ENCODE data around the gene VEGFD. TPM values are rescaled to one million over a fixed set of nuclear protein-coding genes. Genes with fewer than 3 reads are reported as not detected.

VEGFD gene
- polyA plus RNA-seq, 1 donor, result 0.24 TPM

- no peaks in the 10 kb centered on the region for H3K36me3 ChIP-seq (ENCODE audit: control insufficient read depth, insufficient read depth, low read length)
- H3K4me3 ChIP-seq (ENCODE audit: low read length), result no peak overlapping the region
- no peaks in the 10 kb centered on the region for H3K9me3 ChIP-seq (ENCODE audit: control insufficient read depth, low read depth, low read length)
- no CpG with 5 or more reads among the region's 9 CpGs for whole genome bisulfite sequencing (ENCODE audit: insufficient coverage, low lambda C conversion rate)
- H3K27me3 ChIP-seq (ENCODE audit: control insufficient read depth, insufficient read depth, low read length), result peaks cover 4% of the 10 kb centered on the region
- no peak for DNase-seq
- H3K4me1 ChIP-seq (ENCODE audit: control insufficient read depth, insufficient read depth, low read length), result no peaks in the 10 kb centered on the region
- H3K27ac ChIP-seq (ENCODE audit: low read length), result no peak overlapping the region
Observed at GRCh38 chrX:15366506-15367352, 17.5 kb downstream of the VEGFD start.

GRCh38 chrX:15359701-15360100, 24.5 kb downstream of the VEGFD start:
- Histone ChIP-seq H3K9me3 (ENCODE audit: control insufficient read depth, low read depth, low read length) (no peaks in the 10 kb centered on the region), H3K27ac (ENCODE audit: low read length) (no peak overlapping the region), H3K4me1 (ENCODE audit: control insufficient read depth, insufficient read depth, low read length) (no peaks in the 10 kb centered on the region), H3K4me3 (ENCODE audit: low read length) (no peak overlapping the region), H3K27me3 (ENCODE audit: control insufficient read depth, insufficient read depth, low read length) (no peaks in the 10 kb centered on the region), H3K36me3 (ENCODE audit: control insufficient read depth, insufficient read depth, low read length) (no peaks in the 10 kb centered on the region)
- WGBS (ENCODE audit: insufficient coverage, low lambda C conversion rate), result no CpG with 5 or more reads among the region's 2 CpGs
- DNase-seq, result no peak

GRCh38 chrX:15358533-15358932, 25.7 kb downstream of the VEGFD start:
- no peaks in the 10 kb centered on the region for H3K27me3 ChIP-seq (ENCODE audit: control insufficient read depth, insufficient read depth, low read length)

GRCh38 chrX:15356444-15356843, 27.8 kb downstream of the VEGFD start:
- WGBS (ENCODE audit: insufficient coverage, low lambda C conversion rate), result 100% methylated on average over 1 of the region's 1 CpG
- DNase-seq, result peak; percentile 11 to 21
- no peaks in the 10 kb centered on the region for H3K27me3 ChIP-seq (ENCODE audit: control insufficient read depth, insufficient read depth, low read length)
- no peaks in the 10 kb centered on the region for H3K4me1 ChIP-seq (ENCODE audit: control insufficient read depth, insufficient read depth, low read length)
- no peaks in the 10 kb centered on the region for H3K36me3 ChIP-seq (ENCODE audit: control insufficient read depth, insufficient read depth, low read length)
- H3K4me3 ChIP-seq (ENCODE audit: low read length), result no peak overlapping the region
- no peaks in the 10 kb centered on the region for H3K9me3 ChIP-seq (ENCODE audit: control insufficient read depth, low read depth, low read length)
- no peak overlapping the region for H3K27ac ChIP-seq (ENCODE audit: low read length)

More at GRCh38 chrX:15358533-15358932, 25.7 kb downstream of the VEGFD start:
- Histone ChIP-seq H3K36me3 (ENCODE audit: control insufficient read depth, insufficient read depth, low read length) (no peaks in the 10 kb centered on the region), H3K9me3 (ENCODE audit: control insufficient read depth, low read depth, low read length) (no peaks in the 10 kb centered on the region), H3K4me1 (ENCODE audit: control insufficient read depth, insufficient read depth, low read length) (no peaks in the 10 kb centered on the region), H3K4me3 (ENCODE audit: low read length) (no peak overlapping the region), H3K27ac (ENCODE audit: low read length) (no peak overlapping the region)
- WGBS (ENCODE audit: insufficient coverage, low lambda C conversion rate), result no CpG with 5 or more reads among the region's 2 CpGs
- no peak for DNase-seq

- Histone ChIP-seq H3K4me1 (ENCODE audit: control insufficient read depth, insufficient read depth, low read length) (no peaks in the 10 kb centered on the region), H3K27me3 (ENCODE audit: control insufficient read depth, insufficient read depth, low read length) (no peaks in the 10 kb centered on the region), H3K36me3 (ENCODE audit: control insufficient read depth, insufficient read depth, low read length) (no peaks in the 10 kb centered on the region), H3K27ac (ENCODE audit: low read length) (no peak overlapping the region), H3K4me3 (ENCODE audit: low read length) (no peak overlapping the region), H3K9me3 (ENCODE audit: control insufficient read depth, low read depth, low read length) (no peaks in the 10 kb centered on the region)
- DNase-seq, result no peak
- 60% methylated on average over 1 of the region's 8 CpGs for WGBS (ENCODE audit: insufficient coverage, low lambda C conversion rate)
Observed at GRCh38 chrX:15350329-15350996, 33.8 kb downstream of the VEGFD start.

GRCh38 chrX:15349046-15349445, 35.2 kb downstream of the VEGFD start:
- H3K9me3 ChIP-seq (ENCODE audit: control insufficient read depth, low read depth, low read length), result no peaks in the 10 kb centered on the region
- no peaks in the 10 kb centered on the region for H3K36me3 ChIP-seq (ENCODE audit: control insufficient read depth, insufficient read depth, low read length)
- H3K27me3 ChIP-seq (ENCODE audit: control insufficient read depth, insufficient read depth, low read length), result no peaks in the 10 kb centered on the region
- no CpG with 5 or more reads among the region's 2 CpGs for WGBS (ENCODE audit: insufficient coverage, low lambda C conversion rate)
- H3K4me1 ChIP-seq (ENCODE audit: control insufficient read depth, insufficient read depth, low read length), result no peaks in the 10 kb centered on the region
- no peak overlapping the region for H3K27ac ChIP-seq (ENCODE audit: low read length)
- H3K4me3 ChIP-seq (ENCODE audit: low read length), result no peak overlapping the region
- DNase-seq, result peak; percentile 26 to 27

GRCh38 chrX:15345976-15346375, 38.2 kb downstream of the VEGFD start:
- no peaks in the 10 kb centered on the region for H3K36me3 ChIP-seq (ENCODE audit: control insufficient read depth, insufficient read depth, low read length)
- H3K4me3 ChIP-seq (ENCODE audit: low read length), result no peak overlapping the region
- no peaks in the 10 kb centered on the region for H3K4me1 ChIP-seq (ENCODE audit: control insufficient read depth, insufficient read depth, low read length)
- no CpG with 5 or more reads among the region's 3 CpGs for WGBS (ENCODE audit: insufficient coverage, low lambda C conversion rate)
- DNase-seq, result no peak
- H3K9me3 ChIP-seq (ENCODE audit: control insufficient read depth, low read depth, low read length), result no peaks in the 10 kb centered on the region
- peaks cover 1% of the 10 kb centered on the region for H3K27me3 ChIP-seq (ENCODE audit: control insufficient read depth, insufficient read depth, low read length)
- H3K27ac ChIP-seq (ENCODE audit: low read length), result no peak overlapping the region

- Histone ChIP-seq H3K4me3 (ENCODE audit: low read length) (no peak overlapping the region), H3K27me3 (ENCODE audit: control insufficient read depth, insufficient read depth, low read length) (peaks cover 5% of the 10 kb centered on the region), H3K36me3 (ENCODE audit: control insufficient read depth, insufficient read depth, low read length) (no peaks in the 10 kb centered on the region), H3K4me1 (ENCODE audit: control insufficient read depth, insufficient read depth, low read length) (no peaks in the 10 kb centered on the region), H3K9me3 (ENCODE audit: control insufficient read depth, low read depth, low read length) (no peaks in the 10 kb centered on the region), H3K27ac (ENCODE audit: low read length) (no peak overlapping the region)
- no peak for DNase-seq
Observed at GRCh38 chrX:15344106-15344505, 40.1 kb downstream of the VEGFD start.

GRCh38 chrX:15343075-15343476, 41.1 kb downstream of the VEGFD start:
- Histone ChIP-seq H3K27ac (ENCODE audit: low read length) (no peak overlapping the region), H3K27me3 (ENCODE audit: control insufficient read depth, insufficient read depth, low read length) (peaks cover 9% of the 10 kb centered on the region), H3K9me3 (ENCODE audit: control insufficient read depth, low read depth, low read length) (no peaks in the 10 kb centered on the region), H3K4me3 (ENCODE audit: low read length) (no peak overlapping the region), H3K4me1 (ENCODE audit: control insufficient read depth, insufficient read depth, low read length) (no peaks in the 10 kb centered on the region), H3K36me3 (ENCODE audit: control insufficient read depth, insufficient read depth, low read length) (no peaks in the 10 kb centered on the region)
- peak; percentile 49 to 65 for DNase-seq
- no CpG with 5 or more reads among the region's 5 CpGs for WGBS (ENCODE audit: insufficient coverage, low lambda C conversion rate)

- H3K27me3 ChIP-seq (ENCODE audit: control insufficient read depth, insufficient read depth, low read length), result peaks cover 12% of the 10 kb centered on the region
- no peaks in the 10 kb centered on the region for H3K4me1 ChIP-seq (ENCODE audit: control insufficient read depth, insufficient read depth, low read length)
- no peaks in the 10 kb centered on the region for H3K9me3 ChIP-seq (ENCODE audit: control insufficient read depth, low read depth, low read length)
- H3K4me3 ChIP-seq (ENCODE audit: low read length), result no peak overlapping the region
- DNase-seq, result no peak
- no CpG with 5 or more reads among the region's 2 CpGs for WGBS (ENCODE audit: insufficient coverage, low lambda C conversion rate)
- no peaks in the 10 kb centered on the region for H3K36me3 ChIP-seq (ENCODE audit: control insufficient read depth, insufficient read depth, low read length)
- H3K27ac ChIP-seq (ENCODE audit: low read length), result no peak overlapping the region
Observed at GRCh38 chrX:15340867-15341266, 43.3 kb downstream of the VEGFD start.

Measured in large intestine (tissue), 3 donors.